Measurements from ENCODE around the gene ZMYM2.

Gene ZMYM2

GRCh38 chr13:20049558-20050473 lies 91.3 kb downstream of the ZMYM2 start:
- Histone ChIP-seq H3K79me2 (ENCODE audit: low read length) (0 out of 2 replicates have a peak, but pooled peaks cover 3% of the 10 kb centered on the region), H3K4me2 (ENCODE audit: low read length) (peak overlapping the region; percentile 41), H3K4me1 (ENCODE audit: low read length) (peaks cover 16% of the 10 kb centered on the region), H3K9ac (ENCODE audit: low read length) (no peak overlapping the region), H4K20me1 (ENCODE audit: insufficient read depth, low read length) (peaks cover 47% of the 10 kb centered on the region), H3K4me3 (ENCODE audit: low read length) (0 out of 2 replicates have a peak overlapping the region, but pooled peaks have one; percentile 1), H2AFZ (ENCODE audit: low read depth, low read length) (no peak overlapping the region), H3K27ac (ENCODE audit: low read length) (peak overlapping the region; percentile 4), H3K36me3 (replicated peaks; ENCODE audit: low read depth, low read length) (peaks cover 40% of the 10 kb centered on the region), H3K9me3 (ENCODE audit: insufficient read depth, low read length) (no peaks in the 10 kb centered on the region), H3K27me3 (ENCODE audit: low read depth, low read length) (no peaks in the 10 kb centered on the region)
- TF ChIP-seq CTCF (IDR thresholded peaks at IDR 0.05; ENCODE audit: low read depth, low read length) (no peak), EZH2phosphoT487 (IDR thresholded peaks at IDR 0.05; ENCODE audit: low read depth) (no peak)

- Histone ChIP-seq H3K4me1 (ENCODE audit: low read length) (peaks cover 16% of the 10 kb centered on the region), H3K9me3 (ENCODE audit: insufficient read depth, low read length) (no peaks in the 10 kb centered on the region), H3K9ac (ENCODE audit: low read length) (no peak overlapping the region), H3K27me3 (ENCODE audit: low read depth, low read length) (no peaks in the 10 kb centered on the region), H3K4me2 (ENCODE audit: low read length) (no peak overlapping the region), H3K4me3 (ENCODE audit: low read length) (no peak overlapping the region), H3K36me3 (replicated peaks; ENCODE audit: low read depth, low read length) (peaks cover 52% of the 10 kb centered on the region), H4K20me1 (ENCODE audit: insufficient read depth, low read length) (peaks cover 54% of the 10 kb centered on the region), H3K79me2 (ENCODE audit: low read length) (0 out of 2 replicates have a peak, but pooled peaks cover 3% of the 10 kb centered on the region), H3K27ac (ENCODE audit: low read length) (no peak overlapping the region), H2AFZ (ENCODE audit: low read depth, low read length) (no peak overlapping the region)
- TF ChIP-seq EZH2phosphoT487 (IDR thresholded peaks at IDR 0.05; ENCODE audit: low read depth): no peak
- no peak for TF ChIP-seq CTCF (IDR thresholded peaks at IDR 0.05; ENCODE audit: low read depth, low read length)
Observed at GRCh38 chr13:20051366-20051765, 92.8 kb downstream of the ZMYM2 start.

GRCh38 chr13:20053016-20053415 lies 94.5 kb downstream of the ZMYM2 start:
- Histone ChIP-seq H3K4me2 (ENCODE audit: low read length) (no peak overlapping the region), H3K36me3 (replicated peaks; ENCODE audit: low read depth, low read length) (peaks cover 58% of the 10 kb centered on the region), H4K20me1 (ENCODE audit: insufficient read depth, low read length) (peaks cover 55% of the 10 kb centered on the region), H3K9ac (ENCODE audit: low read length) (no peak overlapping the region), H3K9me3 (ENCODE audit: insufficient read depth, low read length) (no peaks in the 10 kb centered on the region), H3K4me1 (ENCODE audit: low read length) (peaks cover 16% of the 10 kb centered on the region), H2AFZ (ENCODE audit: low read depth, low read length) (no peak overlapping the region), H3K79me2 (ENCODE audit: low read length) (0 out of 2 replicates have a peak, but pooled peaks cover 3% of the 10 kb centered on the region), H3K4me3 (ENCODE audit: low read length) (no peak overlapping the region), H3K27ac (ENCODE audit: low read length) (no peak overlapping the region), H3K27me3 (ENCODE audit: low read depth, low read length) (no peaks in the 10 kb centered on the region)
- TF ChIP-seq CTCF (IDR thresholded peaks at IDR 0.05; ENCODE audit: low read depth, low read length) (no peak), EZH2phosphoT487 (IDR thresholded peaks at IDR 0.05; ENCODE audit: low read depth) (no peak)

GRCh38 chr13:20053891-20054290 lies 95.4 kb downstream of the ZMYM2 start:
- no peak overlapping the region for H3K27ac ChIP-seq (ENCODE audit: low read length)
- no peak overlapping the region for H3K9ac ChIP-seq (ENCODE audit: low read length)
- H3K9me3 ChIP-seq (ENCODE audit: insufficient read depth, low read length): no peaks in the 10 kb centered on the region
- H3K36me3 ChIP-seq (replicated peaks; ENCODE audit: low read depth, low read length): peaks cover 61% of the 10 kb centered on the region
- peaks cover 13% of the 10 kb centered on the region for H3K4me1 ChIP-seq (ENCODE audit: low read length)
- no peaks in the 10 kb centered on the region for H3K27me3 ChIP-seq (ENCODE audit: low read depth, low read length)
- H4K20me1 ChIP-seq (ENCODE audit: insufficient read depth, low read length): peaks cover 51% of the 10 kb centered on the region
- H3K4me2 ChIP-seq (ENCODE audit: low read length): no peak overlapping the region
- H3K4me3 ChIP-seq (ENCODE audit: low read length): no peak overlapping the region
- no peak for TF ChIP-seq EZH2phosphoT487 (IDR thresholded peaks at IDR 0.05; ENCODE audit: low read depth)
- no peak for TF ChIP-seq CTCF (IDR thresholded peaks at IDR 0.05; ENCODE audit: low read depth, low read length)
- H2AFZ ChIP-seq (ENCODE audit: low read depth, low read length): no peak overlapping the region
- H3K79me2 ChIP-seq (ENCODE audit: low read length): no peaks in the 10 kb centered on the region

Measured in OCI-LY3 (cell line).